ENCODE results near the gene TCTN3. TPM values are rescaled to one million over a fixed set of nuclear protein-coding genes. Genes with fewer than 3 reads are reported as not detected.

The TCTN3 gene
- total and polyA plus RNA-seq, 2 of the 13 experiments (the other 11 are each of a cell fraction or from before 2014, with no cell fraction given): 53.3 to 60.0 TPM

DNA sequence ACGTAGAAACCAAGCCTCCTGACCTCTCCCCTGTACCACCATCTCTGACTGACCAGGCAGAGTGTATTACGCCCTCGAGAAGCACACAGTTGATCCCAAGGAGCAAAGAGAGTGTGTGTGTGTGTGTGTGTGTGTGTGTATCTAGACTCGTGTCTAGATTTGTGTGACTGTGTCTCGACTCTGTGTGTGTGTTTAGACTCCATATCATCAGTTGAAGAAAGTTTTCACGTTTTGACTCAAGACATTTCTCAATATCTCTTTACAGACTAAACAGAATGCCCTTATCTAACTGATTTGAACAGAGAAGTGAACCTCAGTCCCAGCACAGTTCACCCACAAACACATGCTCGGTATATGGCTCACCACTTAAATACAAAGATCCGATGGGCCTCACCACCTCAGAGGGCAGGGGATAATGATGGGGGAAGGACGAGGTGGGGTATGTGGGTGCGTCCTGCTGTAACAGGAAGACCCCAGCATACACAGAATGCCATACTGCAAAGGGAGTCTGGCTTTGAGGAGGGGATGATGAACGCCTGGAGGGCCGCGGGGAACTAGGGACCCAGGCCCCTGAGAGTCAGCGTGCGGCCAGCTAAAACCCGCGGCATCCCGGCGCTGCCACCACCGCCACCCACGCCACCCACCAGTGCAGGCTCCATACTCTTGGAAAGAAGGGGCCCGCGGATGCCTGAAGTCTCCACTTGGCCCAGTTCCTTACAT is 38.0 kb downstream of the TCTN3 start (continued):
- TF ChIP-seq ZNF770 (CRISPR knock-in tag; IDR thresholded peaks at IDR 0.05) (0 out of 2 replicates have a peak, but pooled peaks have one; percentile 6), SNRNP70 (IDR thresholded peaks at IDR 0.05; ENCODE audit: low read depth, low read length) (no peak), KDM5B (CRISPR knock-in tag; IDR thresholded peaks at IDR 0.05; ENCODE audit: borderline replicate concordance) (no peak; the same call in 1 of the 2 replicates), MTA3 (CRISPR knock-in tag; IDR thresholded peaks at IDR 0.05) (no peak), SAP130 (CRISPR knock-in tag; IDR thresholded peaks at IDR 0.05; ENCODE audit: low read depth) (no peak; the same call in 1 of the 2 replicates), ZNF777 (CRISPR knock-in tag; IDR thresholded peaks at IDR 0.05) (no peak), POLR2A (IDR thresholded peaks at IDR 0.05; ENCODE audit: insufficient read depth in 1 of 2, low read depth in 2 of 2, low read length in 2 of 2) (peak; percentile 40 to 46; a peak in 2 of 4 replicates), TRAFD1 (CRISPR knock-in tag; IDR thresholded peaks at IDR 0.05; ENCODE audit: borderline replicate concordance) (0 out of 2 replicates have a peak, but pooled peaks have one; percentile 33), PCBP2 (optimal IDR thresholded peaks at IDR 0.05; ENCODE audit: low read depth, low read length, poor library complexity, severe bottlenecking) (no peak), RARG (CRISPR knock-in tag; IDR thresholded peaks at IDR 0.05; ENCODE audit: low read depth) (no peak), TARDBP (CRISPR knock-in tag; IDR thresholded peaks at IDR 0.05) (0 out of 2 replicates have a peak, but pooled peaks have one; percentile 54), GLMP (CRISPR knock-in tag; IDR thresholded peaks at IDR 0.05; ENCODE audit: borderline replicate concordance) (no peak), ZNF607 (CRISPR knock-in tag; IDR thresholded peaks at IDR 0.05; ENCODE audit: borderline replicate concordance) (0 out of 2 replicates have a peak, but pooled peaks have one; percentile 45), SP2 (CRISPR knock-in tag; IDR thresholded peaks at IDR 0.05) (peak; percentile 47; the same call in 1 of the 2 replicates), ZNF768 (CRISPR knock-in tag; IDR thresholded peaks at IDR 0.05) (0 out of 2 replicates have a peak, but pooled peaks have one; percentile 2), ZFP82 (CRISPR knock-in tag; IDR thresholded peaks at IDR 0.05; ENCODE audit: borderline replicate concordance) (no peak), NFYC (CRISPR knock-in tag; IDR thresholded peaks at IDR 0.05) (no peak), TBP (CRISPR knock-in tag; IDR thresholded peaks at IDR 0.05) (no peak), JUNB (CRISPR knock-in tag; IDR thresholded peaks at IDR 0.05; ENCODE audit: borderline replicate concordance) (no peak), NR2F1 (CRISPR knock-in tag; IDR thresholded peaks at IDR 0.05) (0 out of 4 replicates have a peak, but pooled peaks of 1 of the 2 experiments have one; percentile 32), ATF1 (CRISPR knock-in tag; IDR thresholded peaks at IDR 0.05) (no peak)
- TF ChIP-seq, protein P1, sequence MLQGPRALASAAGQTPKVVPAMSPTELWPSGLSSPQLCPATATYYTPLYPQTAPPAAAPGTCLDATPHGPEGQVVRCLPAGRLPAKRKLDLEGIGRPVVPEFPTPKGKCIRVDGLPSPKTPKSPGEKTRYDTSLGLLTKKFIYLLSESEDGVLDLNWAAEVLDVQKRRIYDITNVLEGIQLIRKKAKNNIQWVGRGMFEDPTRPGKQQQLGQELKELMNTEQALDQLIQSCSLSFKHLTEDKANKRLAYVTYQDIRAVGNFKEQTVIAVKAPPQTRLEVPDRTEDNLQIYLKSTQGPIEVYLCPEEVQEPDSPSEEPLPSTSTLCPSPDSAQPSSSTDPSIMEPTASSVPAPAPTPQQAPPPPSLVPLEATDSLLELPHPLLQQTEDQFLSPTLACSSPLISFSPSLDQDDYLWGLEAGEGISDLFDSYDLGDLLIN (CRISPR knock-in tag; IDR thresholded peaks at IDR 0.05; ENCODE audit: borderline replicate concordance): no peak

All from HepG2 (cell line).